ELR (cell line): ENCODE measurements around the gene BMP8A.
"Not testable (repeated sequence)": the region's sequence is repeated elsewhere in the genome, so short reads cannot be mapped to it uniquely, and the experiment has no call there.

ENCODE experiments used
- DNase-seq: peaks from one replicate; pipeline ENCODE4 v3.0.0-alpha.2; 2015; ENCODE audit warnings: low read depth

The BMP8A gene

GRCh38 chr1:39527190-39527579 is 35.7 kb downstream of the BMP8A start:
- DNase-seq, result not testable (repeated sequence)

DNA sequence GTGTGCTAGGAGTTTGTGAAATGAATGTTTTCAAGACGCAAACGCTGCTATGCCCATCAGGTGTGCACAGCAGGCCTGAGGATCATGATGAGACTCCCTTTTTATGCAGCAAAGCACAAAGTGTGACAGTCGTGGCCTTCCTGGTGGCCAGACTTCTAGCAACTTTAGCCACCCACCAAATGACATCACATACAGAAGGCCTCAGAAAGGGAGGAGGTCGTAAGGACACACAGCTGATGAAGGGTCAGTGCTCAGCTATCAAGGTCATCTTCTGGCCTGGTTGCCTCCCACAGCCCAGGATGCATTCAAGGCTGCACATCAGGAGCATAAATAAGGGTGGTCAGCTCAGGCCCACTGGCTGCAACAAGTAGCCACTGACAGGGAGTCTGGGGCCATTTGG is 36.6 kb downstream of the BMP8A start:
- DNase-seq, result no peak

GRCh38 chr1:39529901-39530535 is 38.6 kb downstream of the BMP8A start:
- no peak for DNase-seq

GRCh38 chr1:39531526-39531925 is 40.1 kb downstream of the BMP8A start:
- no peak for DNase-seq

- DNase-seq, result no peak
These were observed 42.0 kb downstream of the BMP8A start for GRCh38 chr1:39533442-39533841.

- DNase-seq, result no peak
These were observed 47.3 kb downstream of the BMP8A start for GRCh38 chr1:39538531-39539251.

- DNase-seq, result peak; percentile 81
These were observed 47.9 kb downstream of the BMP8A start for GRCh38 chr1:39539252-39539790.

DNA sequence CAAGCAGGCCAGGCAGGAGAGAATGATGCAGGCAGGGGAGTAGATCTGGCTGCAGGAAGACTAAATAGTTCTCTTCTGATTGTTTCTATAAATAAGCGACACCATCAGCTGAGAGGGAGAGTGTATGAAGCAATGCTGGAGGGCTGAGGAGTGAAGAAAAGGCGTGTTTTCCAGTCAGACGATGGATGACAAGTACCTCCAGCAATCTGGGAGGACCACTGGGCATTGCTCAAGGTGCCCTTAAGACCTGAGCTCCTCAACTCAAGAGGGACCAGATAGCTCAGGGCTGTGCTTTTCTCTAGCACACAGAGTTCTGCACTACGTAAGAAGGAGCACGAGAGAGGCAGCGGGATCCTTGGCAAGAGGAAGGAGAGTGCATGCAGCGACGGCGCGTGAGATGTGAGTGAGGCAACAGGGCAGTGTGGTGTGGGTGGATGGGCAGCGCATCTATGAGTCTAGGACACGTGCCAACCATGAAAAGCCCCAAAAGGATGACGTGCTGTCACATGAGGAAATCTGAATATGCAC is 49.1 kb downstream of the BMP8A start:
- peak; percentile 19 for DNase-seq

GRCh38 chr1:39542924-39543323 is 51.5 kb downstream of the BMP8A start:
- no peak for DNase-seq

DNA sequence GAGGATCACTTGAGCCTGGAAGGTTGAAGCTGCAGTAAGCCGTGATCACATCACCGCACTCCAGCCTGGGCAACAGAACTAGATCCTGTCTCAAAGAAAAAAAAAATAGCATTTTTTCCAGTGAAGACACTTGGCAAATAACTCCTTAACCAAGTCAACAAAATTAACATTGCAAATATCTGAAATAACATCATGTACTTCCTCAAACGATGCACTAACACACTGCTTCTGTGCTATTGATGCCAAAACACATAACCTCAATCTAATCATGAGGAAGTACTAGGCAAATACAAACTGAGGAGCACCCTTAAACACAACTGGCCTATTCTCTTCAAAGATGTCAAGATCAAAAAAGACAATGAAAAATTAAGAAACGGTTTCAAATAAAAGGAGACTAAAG is 52.9 kb downstream of the BMP8A start:
- no peak for DNase-seq

DNA sequence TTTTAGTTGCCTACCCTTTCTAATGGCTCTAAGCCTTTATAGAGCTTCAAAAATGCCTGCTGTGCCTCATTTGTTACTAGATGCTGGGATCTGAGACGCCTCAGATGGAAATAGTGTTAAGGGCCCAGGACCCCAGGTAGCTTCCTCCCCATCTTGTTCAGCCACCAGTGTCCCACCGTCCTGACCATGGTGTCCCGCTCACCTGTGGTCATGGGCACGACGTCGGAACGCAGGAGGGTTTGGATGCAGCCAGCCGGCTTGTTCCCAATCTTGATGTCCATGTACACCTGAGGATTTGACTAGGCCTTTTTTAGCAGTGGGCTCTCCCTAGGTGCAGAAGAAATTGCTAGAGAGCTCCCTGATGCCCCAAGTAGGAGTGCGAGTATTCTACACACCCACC is 54.1 kb downstream of the BMP8A start:
- DNase-seq, result no peak

DNA sequence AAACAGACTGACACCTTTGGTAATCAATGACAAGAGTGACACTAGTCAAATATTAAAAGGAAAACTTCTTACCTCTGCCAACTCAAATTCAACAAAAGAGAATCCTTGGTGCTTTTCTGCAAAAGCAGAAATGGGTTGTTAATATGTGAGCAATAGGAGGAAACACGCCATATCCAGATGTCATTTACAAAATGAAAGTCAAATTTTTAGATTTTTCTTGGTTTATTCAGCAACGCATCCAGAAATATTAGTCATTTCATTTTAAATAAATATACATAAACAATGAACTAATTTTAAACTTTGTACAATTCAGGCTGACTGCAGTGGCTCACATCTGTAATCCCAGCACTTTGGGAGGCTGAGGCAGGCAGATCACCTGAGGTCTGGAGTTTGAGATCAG is 62.8 kb downstream of the BMP8A start:
- no peak for DNase-seq

DNA sequence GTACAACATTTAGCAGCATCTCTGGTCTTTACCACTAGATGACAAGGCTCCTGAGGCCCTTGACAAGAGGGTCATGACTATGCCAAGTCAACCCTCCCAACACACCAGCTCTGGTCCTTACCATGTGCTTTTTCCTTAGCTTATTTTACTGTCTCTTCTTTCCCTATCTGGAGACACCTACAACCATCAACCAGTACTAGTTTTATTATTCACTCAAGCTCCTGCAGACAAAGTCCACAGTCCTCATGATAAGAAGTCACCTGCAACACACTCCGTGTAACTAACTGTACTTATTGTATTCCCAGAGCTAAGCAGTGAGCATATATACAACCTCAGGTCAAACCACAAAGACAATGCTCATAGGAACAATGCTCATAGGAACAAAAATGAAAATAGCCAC is 69.8 kb downstream of the BMP8A start:
- DNase-seq, result no peak

GRCh38 chr1:39562886-39563285 is 71.5 kb downstream of the BMP8A start:
- no peak for DNase-seq

DNA sequence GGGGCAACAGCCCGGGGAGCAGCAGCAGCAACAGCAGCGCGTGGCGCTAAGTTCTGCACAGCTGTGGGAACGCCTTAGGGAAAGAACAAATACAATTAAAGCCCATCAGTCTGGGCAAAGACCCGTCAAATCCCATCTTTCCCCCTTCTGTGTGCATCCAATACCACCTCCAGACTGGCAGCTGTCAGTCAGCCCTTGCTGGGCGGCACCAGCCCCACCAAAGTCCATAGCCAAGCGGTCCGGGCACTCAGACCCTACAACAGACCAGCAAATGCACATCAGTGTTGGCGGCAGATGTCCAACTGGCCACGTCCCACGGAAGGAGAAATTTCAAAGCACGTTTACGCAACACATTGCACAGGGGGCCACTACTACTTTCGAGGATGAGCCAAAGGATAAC is 72.2 kb downstream of the BMP8A start:
- DNase-seq, result no peak

- DNase-seq, result no peak
These were observed 72.9 kb downstream of the BMP8A start for GRCh38 chr1:39564340-39564739.

DNA sequence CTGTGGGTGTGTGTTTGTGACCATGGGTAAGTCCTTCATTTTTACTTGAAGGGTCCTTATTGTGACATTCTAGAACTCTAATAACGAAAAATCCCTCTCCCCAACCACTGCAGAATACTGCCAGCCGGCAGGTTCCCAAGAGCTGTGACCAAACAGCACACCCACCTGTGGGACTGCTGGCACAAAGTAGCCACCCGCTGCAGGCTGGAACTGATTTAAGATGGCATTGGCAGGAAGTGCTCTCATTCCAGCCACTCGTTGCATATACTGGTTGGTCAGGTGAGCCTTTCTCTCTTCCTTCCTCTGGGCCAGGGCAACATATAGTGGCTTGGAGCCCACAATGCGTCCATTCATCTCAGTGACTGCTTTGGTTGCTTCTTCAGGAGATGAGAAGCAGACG is 73.5 kb downstream of the BMP8A start:
- DNase-seq, result no peak

- DNase-seq, result no peak
These were observed 75.2 kb downstream of the BMP8A start for GRCh38 chr1:39566441-39567137.

DNA sequence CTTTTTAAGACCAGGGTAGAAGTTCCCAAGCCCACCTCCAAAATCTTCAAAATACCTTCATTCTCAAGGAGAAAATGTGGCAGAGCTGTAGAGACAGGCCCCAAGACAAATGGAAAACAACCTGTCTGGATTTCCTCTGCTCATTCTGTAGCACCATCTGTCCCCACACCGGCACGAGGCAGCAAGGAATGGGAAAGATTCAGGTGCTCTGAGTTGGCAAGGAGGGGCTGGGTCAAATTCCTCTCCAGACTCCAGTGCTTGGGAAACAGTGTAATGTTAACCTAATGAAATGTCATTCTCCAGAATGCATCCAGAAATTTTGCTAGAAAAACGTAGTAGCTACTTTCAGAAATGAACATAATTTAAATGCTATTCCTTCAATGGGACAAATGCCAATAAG is 75.9 kb downstream of the BMP8A start:
- DNase-seq, result no peak

DNA sequence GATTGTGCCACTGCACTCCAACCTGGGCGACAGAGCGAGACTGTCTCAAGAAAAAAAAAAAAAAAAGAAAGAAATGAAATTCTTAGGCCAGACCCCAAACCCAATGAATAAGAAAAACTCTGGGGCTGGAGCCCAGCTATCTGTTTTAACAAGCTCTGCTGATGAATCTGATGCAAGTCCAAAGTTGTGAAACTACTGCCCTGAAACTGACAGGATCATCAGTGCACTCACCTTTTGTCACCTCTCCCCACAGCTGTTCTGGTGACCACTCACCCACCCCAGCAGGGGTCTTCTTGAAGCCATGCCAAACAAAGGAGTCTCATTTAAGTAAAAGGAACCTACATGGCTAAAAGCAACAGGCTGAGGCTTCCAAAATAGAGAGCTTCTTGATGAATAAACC is 76.8 kb downstream of the BMP8A start:
- DNase-seq, result no peak

DNA sequence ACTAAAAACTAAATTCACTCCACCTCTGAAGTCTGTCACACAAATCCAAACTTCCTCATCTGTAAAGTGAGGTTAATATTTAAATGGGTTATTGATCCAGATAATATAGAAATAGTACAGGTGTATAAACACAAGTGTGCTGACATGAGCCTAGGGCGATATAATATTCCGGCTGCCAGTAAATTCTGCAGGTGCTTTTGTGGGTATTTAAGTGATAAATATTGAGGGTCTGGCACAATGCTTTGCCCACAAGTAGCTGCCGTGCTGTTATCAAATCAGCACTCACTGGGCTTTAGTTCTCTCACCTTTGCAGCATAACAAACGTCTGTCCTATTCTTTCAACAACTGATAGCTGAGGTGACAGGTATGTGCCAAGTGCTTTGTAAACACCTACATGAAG is 77.6 kb downstream of the BMP8A start:
- DNase-seq, result no peak

DNA sequence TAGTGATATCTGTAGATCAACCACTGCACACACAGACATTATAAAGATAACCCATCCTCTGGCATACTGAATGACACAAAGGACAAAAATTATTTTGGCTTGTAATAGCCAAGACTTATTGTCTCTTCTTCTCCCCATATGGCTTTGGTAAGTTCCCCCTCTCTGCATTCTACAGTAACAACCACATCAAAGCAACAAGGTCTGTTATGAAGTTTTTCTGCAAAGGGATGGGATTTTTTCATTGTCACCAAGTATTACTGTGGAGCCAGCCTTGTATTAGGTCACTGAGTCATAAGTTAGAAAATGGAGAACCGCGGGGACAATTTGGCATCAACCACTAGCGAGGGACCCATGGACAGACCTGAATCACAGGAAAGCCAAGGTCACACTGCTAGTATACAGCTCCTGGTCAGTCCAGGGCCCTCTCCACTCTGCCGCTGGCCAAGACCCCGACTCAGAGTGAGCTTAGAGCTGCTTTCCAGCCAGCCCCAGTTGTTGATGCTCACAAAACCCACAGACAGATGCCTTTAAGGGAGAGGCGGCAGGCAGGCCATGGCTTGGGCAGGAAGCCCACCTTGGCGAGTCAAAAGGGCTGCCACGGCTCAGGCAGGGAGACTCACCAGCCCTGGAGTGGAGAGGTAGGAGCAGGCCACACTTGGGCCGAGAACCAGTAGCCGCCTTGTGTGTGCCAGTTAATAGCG is 79.2 kb downstream of the BMP8A start:
- no peak for DNase-seq

DNA sequence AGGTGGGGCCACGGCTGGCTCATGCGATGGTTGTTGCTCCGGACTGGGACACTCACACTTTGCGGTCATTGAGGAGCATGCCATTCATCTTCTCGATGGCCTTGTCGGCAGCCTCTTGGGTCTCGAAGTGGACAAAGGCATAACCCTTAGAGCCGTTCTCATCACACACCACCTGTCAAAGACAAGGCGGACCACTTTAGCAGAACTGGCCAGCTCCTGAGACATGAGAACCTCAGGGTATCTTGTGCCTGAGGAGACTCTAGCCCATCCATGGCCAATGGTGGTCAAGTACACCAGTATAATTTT is 79.7 kb downstream of the BMP8A start:
- DNase-seq, result no peak
